NCI-H526 (cell line): ENCODE data around the gene ASPRV1.

Experiments used
- DNase-seq, 2 experiments: peaks; one replicate each; lab custom pipeline; 2025; lab: John Stamatoyannopoulos, UW

Gene ASPRV1

DNA sequence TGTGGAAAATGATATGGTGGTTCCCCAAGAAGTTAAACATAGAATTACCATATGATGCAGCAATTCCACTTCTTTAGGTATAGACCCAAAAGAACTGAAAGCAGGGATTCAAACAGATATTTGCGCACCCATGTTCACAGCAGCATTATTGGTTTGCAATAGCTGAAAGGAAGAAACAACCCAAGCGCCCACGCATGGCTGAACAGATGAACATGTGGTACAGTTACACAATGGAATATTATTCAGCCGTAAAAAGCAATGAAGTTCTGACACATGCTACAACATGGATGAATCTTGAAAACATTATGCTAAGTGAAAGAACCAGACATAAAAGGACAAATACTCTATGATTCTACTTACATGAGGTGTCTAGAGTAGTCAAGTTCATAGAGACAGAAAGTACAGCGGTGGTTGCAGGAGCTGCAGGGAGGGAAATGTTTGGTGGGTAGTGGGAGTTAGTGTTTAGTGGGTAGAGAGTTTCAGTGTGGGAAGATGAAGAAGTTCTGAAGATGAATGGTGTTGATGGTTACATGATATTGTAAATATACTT lies 26.7 kb upstream of the ASPRV1 start:
- DNase-seq: no peak

GRCh38 chr2:69986691-69987090 lies 25.3 kb upstream of the ASPRV1 start:
- DNase-seq: no peak

- DNase-seq: no peak
Observed at GRCh38 chr2:69985688-69986087, 24.3 kb upstream of the ASPRV1 start.

GRCh38 chr2:69985216-69985615 lies 23.8 kb upstream of the ASPRV1 start:
- no peak for DNase-seq

GRCh38 chr2:69983392-69983966 lies 22.0 kb upstream of the ASPRV1 start:
- no peak for DNase-seq

DNA sequence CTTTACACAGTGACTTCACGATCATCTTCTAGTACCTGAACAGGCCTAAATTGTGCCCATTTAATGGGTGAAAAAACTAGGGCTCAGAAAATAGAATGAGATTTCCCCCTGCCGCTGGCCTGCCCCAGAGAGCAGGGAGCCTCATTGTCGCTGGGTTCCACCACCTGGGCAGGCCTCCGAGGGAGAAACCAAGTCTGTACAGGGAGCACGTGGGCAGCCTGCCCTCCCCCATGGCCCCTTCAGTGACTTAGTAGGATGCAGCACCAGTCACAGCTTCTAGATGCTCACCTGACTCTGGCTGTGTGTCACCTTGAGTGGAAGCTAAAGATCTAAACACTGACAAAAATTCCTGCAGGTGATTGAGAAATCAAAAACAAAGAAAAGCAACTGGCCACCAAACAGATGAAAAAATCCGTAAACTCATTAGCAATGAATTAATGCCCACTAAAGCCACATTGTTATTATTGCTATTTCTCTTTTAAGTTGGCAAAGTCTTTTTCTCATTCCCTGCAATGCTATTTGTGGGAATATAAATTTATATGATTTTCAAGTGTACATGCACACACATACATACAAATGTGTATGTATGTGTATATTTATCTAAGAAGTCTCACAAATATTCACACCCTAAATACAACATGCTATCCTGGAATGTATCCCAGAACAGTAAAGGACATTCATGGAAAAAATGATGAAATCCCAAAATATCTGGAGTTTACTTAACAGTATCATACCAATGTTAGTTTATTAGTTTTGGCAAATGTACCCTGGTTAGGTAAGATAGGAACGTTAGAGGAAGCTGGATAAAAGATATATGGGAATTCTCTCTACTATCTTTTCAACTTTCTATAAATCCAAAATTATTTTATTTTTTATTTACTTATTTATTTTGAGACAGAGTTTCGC lies 18.7 kb upstream of the ASPRV1 start:
- DNase-seq: no peak

DNA sequence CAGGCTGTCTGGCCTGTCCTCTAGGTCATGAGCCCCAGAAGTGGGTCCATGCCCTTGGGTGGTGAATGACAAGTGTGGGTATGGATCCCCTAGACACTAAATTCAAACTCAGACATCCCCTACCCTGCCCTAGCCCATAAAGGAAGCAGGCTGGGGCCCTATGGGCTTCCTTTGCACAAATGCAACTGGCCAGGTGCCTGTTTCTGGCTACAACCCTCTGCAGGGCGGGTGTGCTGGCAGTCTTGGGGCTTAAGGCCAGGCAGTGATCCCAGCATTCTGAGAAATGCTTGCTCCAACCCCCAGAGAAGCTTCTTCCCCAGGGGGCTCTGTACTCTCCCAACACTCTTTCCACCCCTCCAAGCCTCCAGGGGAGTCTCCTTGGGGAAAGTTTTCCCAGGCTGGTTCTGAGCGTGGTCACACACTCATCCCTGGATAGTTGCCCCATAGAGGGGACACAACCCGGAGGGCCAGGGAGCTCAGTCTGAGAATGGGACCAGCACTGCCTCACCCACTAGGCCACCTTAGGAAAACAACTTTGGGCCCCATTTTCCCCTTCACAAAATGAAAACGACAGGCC lies 16.6 kb upstream of the ASPRV1 start:
- DNase-seq: no peak

- DNase-seq: no peak
Observed at GRCh38 chr2:69977186-69977585, 15.8 kb upstream of the ASPRV1 start.

- no peak for DNase-seq
Observed at GRCh38 chr2:69975853-69976462, 14.5 kb upstream of the ASPRV1 start.

GRCh38 chr2:69975136-69975852 lies 13.9 kb upstream of the ASPRV1 start:
- DNase-seq: no peak

GRCh38 chr2:69973335-69973735 lies 11.9 kb upstream of the ASPRV1 start:
- DNase-seq: no peak

GRCh38 chr2:69972822-69973221 lies 11.4 kb upstream of the ASPRV1 start:
- DNase-seq: no peak

DNA sequence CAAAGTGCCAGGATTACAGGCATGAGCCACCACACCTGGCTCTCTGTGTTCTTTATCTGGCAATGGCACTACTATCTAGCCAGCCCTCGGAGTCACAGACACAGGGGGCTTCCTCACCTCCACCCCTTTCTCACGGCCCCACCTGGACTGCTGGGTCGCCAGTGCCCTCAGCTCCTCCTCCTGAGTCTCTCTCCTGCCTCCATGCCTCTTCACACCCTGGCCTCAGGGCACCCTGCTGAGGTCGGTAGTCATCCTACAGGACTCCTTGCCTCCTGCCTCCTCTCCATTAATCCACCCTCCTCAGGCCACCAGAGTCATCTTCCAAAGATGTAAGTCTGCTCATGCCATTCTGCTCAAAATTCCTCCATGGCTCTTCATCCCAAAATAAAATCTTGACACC lies 8.6 kb upstream of the ASPRV1 start:
- no peak for DNase-seq

- DNase-seq: no peak
Observed at GRCh38 chr2:69969126-69969983, 7.9 kb upstream of the ASPRV1 start.

- DNase-seq: no peak
Observed at GRCh38 chr2:69968609-69969008, 7.2 kb upstream of the ASPRV1 start.

GRCh38 chr2:69966496-69966895 lies 5.1 kb upstream of the ASPRV1 start:
- DNase-seq: no peak

- no peak for DNase-seq
Observed at GRCh38 chr2:69965756-69966445, 4.5 kb upstream of the ASPRV1 start.

- no peak for DNase-seq
Observed at GRCh38 chr2:69964353-69964841, 3.0 kb upstream of the ASPRV1 start.

GRCh38 chr2:69962986-69963730 lies 1.7 kb upstream of the ASPRV1 start:
- no peak for DNase-seq
